Measurements from ENCODE around the gene DTD1. TPM values are rescaled to one million over a fixed set of nuclear protein-coding genes. Genes with fewer than 3 reads are reported as not detected.

Gene DTD1
- total RNA-seq, 1 experiment from 2014 or later: 109 TPM

GRCh38 chr20:18748987-18749386 is 161.1 kb downstream of the DTD1 start:
- Mint-ChIP-seq H3K36me3 (ENCODE audit: insufficient read depth, unreplicated experiment) (no peaks in the 10 kb centered on the region), H3K4me3 (ENCODE audit: unreplicated experiment) (no peak overlapping the region)

GRCh38 chr20:18749528-18749927 is 161.7 kb downstream of the DTD1 start:
- CTCF ChIA-PET: no interaction called here
- H3K4me3 ChIP-seq (ENCODE audit: low read depth, low read length): no peak overlapping the region
- no TSS peak for BruUV-seq (replicated peaks)
- no peaks in the 10 kb centered on the region for H3K9me3 Mint-ChIP-seq (ENCODE audit: unreplicated experiment)
- no peaks in the 10 kb centered on the region for H3K27me3 ChIP-seq (replicated peaks; ENCODE audit: control insufficient read depth, insufficient read depth, low read length)
- H3K4me3 Mint-ChIP-seq (ENCODE audit: unreplicated experiment): no peak overlapping the region
- DNase-seq: no peak
- H3K27me3 Mint-ChIP-seq (ENCODE audit: insufficient read depth, unreplicated experiment): no peaks in the 10 kb centered on the region
- H3K27ac Mint-ChIP-seq (ENCODE audit: unreplicated experiment): no peak overlapping the region
- H3K36me3 ChIP-seq (ENCODE audit: control insufficient read depth, insufficient read depth, low read length): no peaks in the 10 kb centered on the region
- TF ChIP-seq, protein P1, sequence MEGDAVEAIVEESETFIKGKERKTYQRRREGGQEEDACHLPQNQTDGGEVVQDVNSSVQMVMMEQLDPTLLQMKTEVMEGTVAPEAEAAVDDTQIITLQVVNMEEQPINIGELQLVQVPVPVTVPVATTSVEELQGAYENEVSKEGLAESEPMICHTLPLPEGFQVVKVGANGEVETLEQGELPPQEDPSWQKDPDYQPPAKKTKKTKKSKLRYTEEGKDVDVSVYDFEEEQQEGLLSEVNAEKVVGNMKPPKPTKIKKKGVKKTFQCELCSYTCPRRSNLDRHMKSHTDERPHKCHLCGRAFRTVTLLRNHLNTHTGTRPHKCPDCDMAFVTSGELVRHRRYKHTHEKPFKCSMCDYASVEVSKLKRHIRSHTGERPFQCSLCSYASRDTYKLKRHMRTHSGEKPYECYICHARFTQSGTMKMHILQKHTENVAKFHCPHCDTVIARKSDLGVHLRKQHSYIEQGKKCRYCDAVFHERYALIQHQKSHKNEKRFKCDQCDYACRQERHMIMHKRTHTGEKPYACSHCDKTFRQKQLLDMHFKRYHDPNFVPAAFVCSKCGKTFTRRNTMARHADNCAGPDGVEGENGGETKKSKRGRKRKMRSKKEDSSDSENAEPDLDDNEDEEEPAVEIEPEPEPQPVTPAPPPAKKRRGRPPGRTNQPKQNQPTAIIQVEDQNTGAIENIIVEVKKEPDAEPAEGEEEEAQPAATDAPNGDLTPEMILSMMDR (IDR thresholded peaks at IDR 0.05; ENCODE audit: insufficient read depth in 1 of 2, low read depth in 1 of 2, low read length in 1 of 2, severe bottlenecking in 1 of 2, unreplicated experiment in 1 of 2): no peak
- no peaks in the 10 kb centered on the region for H3K4me1 ChIP-seq
- no peaks in the 10 kb centered on the region for H3K9me3 ChIP-seq
- H3K4me1 Mint-ChIP-seq (ENCODE audit: low read depth, unreplicated experiment): no peaks in the 10 kb centered on the region
- POLR2A ChIA-PET: no interaction called here
- no peaks in the 10 kb centered on the region for H3K36me3 Mint-ChIP-seq (ENCODE audit: insufficient read depth, unreplicated experiment)
- intact Hi-C loops (cut with micrococcal nuclease; ENCODE audit: unreplicated experiment): no loop called here

More at GRCh38 chr20:18748987-18749386, 161.1 kb downstream of the DTD1 start:
- Histone ChIP-seq H3K9me3 (no peaks in the 10 kb centered on the region), H3K4me1 (no peaks in the 10 kb centered on the region), H3K36me3 (ENCODE audit: control insufficient read depth, insufficient read depth, low read length) (no peaks in the 10 kb centered on the region), H3K4me3 (ENCODE audit: low read depth, low read length) (no peak overlapping the region), H3K27me3 (replicated peaks; ENCODE audit: control insufficient read depth, insufficient read depth, low read length) (no peaks in the 10 kb centered on the region)
- Mint-ChIP-seq H3K9me3 (ENCODE audit: unreplicated experiment) (no peaks in the 10 kb centered on the region), H3K4me1 (ENCODE audit: low read depth, unreplicated experiment) (no peaks in the 10 kb centered on the region), H3K27ac (ENCODE audit: unreplicated experiment) (no peak overlapping the region), H3K27me3 (ENCODE audit: insufficient read depth, unreplicated experiment) (no peaks in the 10 kb centered on the region)
- no peak for DNase-seq
- intact Hi-C loops (cut with micrococcal nuclease; ENCODE audit: unreplicated experiment): no loop called here
- ChIA-PET CTCF (no interaction called here), POLR2A (no interaction called here)
- BruUV-seq (replicated peaks): no TSS peak
- TF ChIP-seq, protein P1 (IDR thresholded peaks at IDR 0.05; ENCODE audit: insufficient read depth in 1 of 2, low read depth in 1 of 2, low read length in 1 of 2, severe bottlenecking in 1 of 2, unreplicated experiment in 1 of 2): no peak

DNA sequence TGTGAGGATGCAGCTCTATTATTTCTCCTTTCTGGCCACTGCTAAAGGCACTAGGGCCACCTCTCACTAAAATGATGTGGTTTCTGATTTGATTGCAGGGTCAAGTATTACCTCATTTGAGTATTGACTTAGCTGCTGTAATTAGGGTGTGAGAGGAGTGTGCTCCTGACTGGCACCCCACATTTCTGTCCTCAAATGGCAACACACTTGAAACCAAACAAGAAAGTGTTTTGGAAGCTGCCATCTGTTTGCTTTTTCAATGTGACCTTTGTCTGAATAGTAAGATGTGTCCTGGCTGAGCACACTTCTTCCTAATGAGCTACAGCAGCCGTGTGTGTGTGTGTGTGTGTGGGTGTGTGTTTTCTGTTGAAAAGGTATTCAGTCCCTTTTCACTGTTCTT is 162.9 kb downstream of the DTD1 start:
- no peak overlapping the region for H3K4me3 ChIP-seq (ENCODE audit: low read depth, low read length)
- Mint-ChIP-seq H3K27me3 (ENCODE audit: insufficient read depth, unreplicated experiment) (no peaks in the 10 kb centered on the region), H3K36me3 (ENCODE audit: insufficient read depth, unreplicated experiment) (no peaks in the 10 kb centered on the region), H3K9me3 (ENCODE audit: unreplicated experiment) (no peaks in the 10 kb centered on the region), H3K4me3 (ENCODE audit: unreplicated experiment) (no peak overlapping the region), H3K27ac (ENCODE audit: unreplicated experiment) (no peak overlapping the region), H3K4me1 (ENCODE audit: low read depth, unreplicated experiment) (no peaks in the 10 kb centered on the region)
- intact Hi-C loops (cut with micrococcal nuclease; ENCODE audit: unreplicated experiment): no loop called here
- H3K36me3 ChIP-seq (ENCODE audit: control insufficient read depth, insufficient read depth, low read length): no peaks in the 10 kb centered on the region
- BruUV-seq (replicated peaks): no TSS peak
- no peaks in the 10 kb centered on the region for H3K27me3 ChIP-seq (replicated peaks; ENCODE audit: control insufficient read depth, insufficient read depth, low read length)
- no peaks in the 10 kb centered on the region for H3K4me1 ChIP-seq
- H3K9me3 ChIP-seq: no peaks in the 10 kb centered on the region
- CTCF ChIA-PET: no interaction called here
- no peak for DNase-seq
- TF ChIP-seq, protein P1 (IDR thresholded peaks at IDR 0.05; ENCODE audit: insufficient read depth in 1 of 2, low read depth in 1 of 2, low read length in 1 of 2, severe bottlenecking in 1 of 2, unreplicated experiment in 1 of 2): no peak
- POLR2A ChIA-PET: interaction anchor here (0.6 kb wide), 1 partner anchor 178 kb away, joined by 3 read pairs; no protein-coding TSS in a partner anchor

All from Caco-2 (cell line).